ENCODE measurements around the gene TK1.

DNA sequence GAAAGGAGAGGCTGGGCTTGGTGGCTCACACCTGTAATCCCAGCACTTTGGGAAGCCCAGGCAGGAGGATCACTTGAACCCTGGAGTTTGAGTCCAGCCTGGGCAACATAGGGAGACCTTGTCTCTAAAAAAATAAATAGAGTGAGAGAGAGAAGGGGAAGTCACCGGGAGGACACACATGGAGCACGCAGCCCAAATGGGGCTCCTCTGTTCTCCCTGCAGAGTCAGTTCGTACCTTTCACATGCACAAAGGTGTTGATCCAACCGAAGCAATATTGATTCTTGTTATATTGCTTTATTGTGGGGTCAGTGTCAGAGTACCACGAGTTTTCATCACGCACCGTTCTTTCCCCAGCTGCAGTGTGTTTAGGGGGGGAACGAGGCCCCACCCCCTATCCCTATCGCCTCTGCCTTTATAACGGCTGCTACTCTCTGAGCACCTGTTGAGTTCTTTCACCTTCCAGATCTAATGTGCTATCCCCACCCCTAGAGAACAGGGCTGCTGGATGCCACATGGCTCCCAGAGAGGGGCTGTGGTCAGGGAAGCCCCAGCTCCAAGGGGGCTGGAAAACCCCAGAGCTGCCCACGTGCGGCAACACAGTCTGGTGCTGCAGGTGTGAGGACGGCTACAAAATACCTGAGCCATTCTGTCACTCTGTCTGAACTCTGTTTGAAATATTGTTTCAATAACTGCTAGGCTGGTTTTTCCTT, 43.6 kb upstream of the TK1 start:
- no peak for TF ChIP-seq CTCF (IDR thresholded peaks at IDR 0.05)
- no peak for TF ChIP-seq ETV6 (CRISPR knock-in tag; IDR thresholded peaks at IDR 0.05)
- no peak for TF ChIP-seq ZNF281 (CRISPR knock-in tag; IDR thresholded peaks at IDR 0.05)
- TF ChIP-seq, protein P1, sequence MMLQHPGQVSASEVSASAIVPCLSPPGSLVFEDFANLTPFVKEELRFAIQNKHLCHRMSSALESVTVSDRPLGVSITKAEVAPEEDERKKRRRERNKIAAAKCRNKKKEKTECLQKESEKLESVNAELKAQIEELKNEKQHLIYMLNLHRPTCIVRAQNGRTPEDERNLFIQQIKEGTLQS (CRISPR knock-in tag; conservative IDR thresholded peaks at IDR 0.05): no peak
- no peak for TF ChIP-seq SP1 (CRISPR knock-in tag; conservative IDR thresholded peaks at IDR 0.05)
- TF ChIP-seq NFYB (CRISPR knock-in tag; conservative IDR thresholded peaks at IDR 0.05; ENCODE audit: low read depth): no peak
- no peak for TF ChIP-seq ZNF317 (CRISPR knock-in tag; IDR thresholded peaks at IDR 0.05; ENCODE audit: borderline replicate concordance, low read depth)
- TF ChIP-seq, protein P2, sequence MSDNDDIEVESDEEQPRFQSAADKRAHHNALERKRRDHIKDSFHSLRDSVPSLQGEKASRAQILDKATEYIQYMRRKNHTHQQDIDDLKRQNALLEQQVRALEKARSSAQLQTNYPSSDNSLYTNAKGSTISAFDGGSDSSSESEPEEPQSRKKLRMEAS (CRISPR knock-in tag; IDR thresholded peaks at IDR 0.05): no peak
- no peak for TF ChIP-seq SMAD4 (CRISPR knock-in tag; IDR thresholded peaks at IDR 0.05)
- TF ChIP-seq USF2 (CRISPR knock-in tag; IDR thresholded peaks at IDR 0.05): no peak
- no peak for TF ChIP-seq E2F1 (CRISPR knock-in tag; IDR thresholded peaks at IDR 0.05)
- no peak for TF ChIP-seq GABPB1 (CRISPR knock-in tag; IDR thresholded peaks at IDR 0.05)
- TF ChIP-seq, protein P3, sequence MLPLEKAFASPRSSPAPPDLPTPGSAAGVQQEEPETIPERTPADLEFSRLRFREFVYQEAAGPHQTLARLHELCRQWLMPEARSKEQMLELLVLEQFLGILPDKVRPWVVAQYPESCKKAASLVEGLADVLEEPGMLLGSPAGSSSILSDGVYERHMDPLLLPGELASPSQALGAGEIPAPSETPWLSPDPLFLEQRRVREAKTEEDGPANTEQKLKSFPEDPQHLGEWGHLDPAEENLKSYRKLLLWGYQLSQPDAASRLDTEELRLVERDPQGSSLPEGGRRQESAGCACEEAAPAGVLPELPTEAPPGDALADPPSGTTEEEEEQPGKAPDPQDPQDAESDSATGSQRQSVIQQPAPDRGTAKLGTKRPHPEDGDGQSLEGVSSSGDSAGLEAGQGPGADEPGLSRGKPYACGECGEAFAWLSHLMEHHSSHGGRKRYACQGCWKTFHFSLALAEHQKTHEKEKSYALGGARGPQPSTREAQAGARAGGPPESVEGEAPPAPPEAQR (CRISPR knock-in tag; IDR thresholded peaks at IDR 0.05): no peak
- no peak for TF ChIP-seq RELA (CRISPR knock-in tag; IDR thresholded peaks at IDR 0.05; ENCODE audit: borderline replicate concordance)

All from WTC11 (cell line).